Measurements from ENCODE around the gene SNX1. TPM values are rescaled to one million over a fixed set of nuclear protein-coding genes. Genes with fewer than 3 reads are reported as not detected.
"Not testable (repeated sequence)": the region's sequence is repeated elsewhere in the genome, so short reads cannot be mapped to it uniquely, and the experiment has no call there.

Gene SNX1
- polyA plus RNA-seq, 4 donors = 56.5 to 95.7 (median 75.0) TPM

DNA sequence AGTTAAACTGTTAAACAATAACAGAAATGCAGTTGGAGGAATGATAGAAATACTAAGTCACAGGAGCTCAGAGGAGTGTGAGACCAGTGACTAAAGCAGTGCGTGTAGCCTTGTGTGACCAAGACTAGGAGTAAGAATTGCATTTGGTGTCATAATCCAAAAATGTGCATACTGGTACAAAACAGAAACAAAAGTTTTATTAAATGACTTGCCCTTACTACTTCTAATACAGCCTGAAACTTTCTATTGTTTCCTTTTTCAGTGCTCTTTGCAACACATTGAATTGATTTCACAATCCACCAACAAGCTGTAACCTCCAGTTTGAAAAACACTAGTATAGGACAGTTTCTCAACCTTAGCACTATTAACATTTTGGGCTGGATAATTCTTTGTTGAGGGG, 17.1 kb downstream of the SNX1 start:
- Histone ChIP-seq H3K4me3 (ENCODE audit: low read depth in 1 of 3, low read length in 3 of 3) (no peak overlapping the region), H3K4me1 (ENCODE audit: control insufficient read depth in 3 of 3, insufficient read depth in 2 of 3, low read depth in 1 of 3, low read length in 2 of 3) (peaks cover 0 to 31% (median 1%) of the 10 kb centered on the region in 3 donors), H3K36me3 (ENCODE audit: control insufficient read depth in 3 of 3, insufficient read depth in 2 of 3, low read depth in 1 of 3, low read length in 3 of 3) (peaks cover 0 to 25% (median 22%) of the 10 kb centered on the region in 3 donors), H3K27me3 (ENCODE audit: control insufficient read depth in 3 of 3, insufficient read depth in 3 of 3, low read length in 3 of 3) (no peaks in the 10 kb centered on the region), H3K27ac (ENCODE audit: low read depth in 1 of 3, low read length in 2 of 3) (peak overlapping the region in 1 of 3 donors; percentile 66), H3K9me3 (ENCODE audit: control insufficient read depth in 2 of 2, insufficient read depth in 1 of 2, low read depth in 1 of 2, low read length in 1 of 2) (no peaks in the 10 kb centered on the region)
- WGBS, 3 donors = 76 to 96% (median 86%) methylated on average over 1 of the region's 1 CpG
- FAIRE-seq (no peak), DNase-seq (no peak)

DNA sequence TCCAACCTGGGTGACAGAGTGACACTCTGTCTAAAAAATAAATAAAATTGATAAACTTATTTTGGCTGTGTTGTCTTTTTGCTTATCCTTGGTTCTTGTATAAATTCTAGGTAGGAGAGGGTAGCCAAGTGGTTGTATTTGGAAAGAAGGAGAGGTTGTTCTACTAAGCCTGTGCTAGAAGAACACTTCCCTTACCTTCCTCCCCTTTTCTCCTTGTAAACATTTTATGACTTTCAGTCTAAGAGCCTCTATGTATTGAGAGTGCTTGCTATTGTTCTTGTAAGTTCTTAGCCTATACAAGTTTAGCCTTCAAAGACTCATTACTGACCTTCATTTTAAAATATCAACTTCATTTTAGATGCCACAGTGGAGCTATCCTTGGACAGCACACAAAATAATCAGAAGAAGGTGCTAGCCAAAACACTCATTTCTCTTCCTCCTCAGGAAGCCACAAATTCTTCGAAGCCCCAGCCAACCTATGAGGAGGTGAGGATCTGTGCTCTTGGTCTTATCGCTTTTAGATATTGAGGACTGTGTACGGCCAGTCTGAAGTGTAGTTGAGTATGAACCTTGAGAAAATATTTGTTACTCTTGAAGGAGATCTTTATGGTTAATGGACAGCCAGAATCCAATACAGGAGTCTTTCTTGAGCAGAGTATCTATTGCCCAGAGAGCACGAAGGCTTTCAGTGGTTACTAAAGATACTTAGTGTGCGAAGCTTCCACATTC, 22.1 kb downstream of the SNX1 start:
- H3K27ac ChIP-seq (ENCODE audit: low read depth in 1 of 3, low read length in 2 of 3) = peak overlapping the region in 1 of 3 donors; percentile 61
- H3K27me3 ChIP-seq (ENCODE audit: control insufficient read depth in 3 of 3, insufficient read depth in 3 of 3, low read length in 3 of 3) = no peaks in the 10 kb centered on the region
- peaks cover 0 to 44% (median 42%) of the 10 kb centered on the region in 3 donors for H3K36me3 ChIP-seq (ENCODE audit: control insufficient read depth in 3 of 3, insufficient read depth in 2 of 3, low read depth in 1 of 3, low read length in 3 of 3)
- FAIRE-seq (no peak), DNase-seq (peak in 1 of 2 donors; percentile 31)
- no peaks in the 10 kb centered on the region for H3K9me3 ChIP-seq (ENCODE audit: control insufficient read depth in 2 of 2, insufficient read depth in 1 of 2, low read depth in 1 of 2, low read length in 1 of 2)
- H3K4me3 ChIP-seq (ENCODE audit: low read depth in 1 of 3, low read length in 3 of 3) = no peak overlapping the region
- 90 to 93% (median 92%) methylated on average over 5 of the region's 5 CpGs for WGBS, 3 donors
- peaks cover 0 to 19% (median 0%) of the 10 kb centered on the region in 3 donors for H3K4me1 ChIP-seq (ENCODE audit: control insufficient read depth in 3 of 3, insufficient read depth in 2 of 3, low read depth in 1 of 3, low read length in 2 of 3)

DNA sequence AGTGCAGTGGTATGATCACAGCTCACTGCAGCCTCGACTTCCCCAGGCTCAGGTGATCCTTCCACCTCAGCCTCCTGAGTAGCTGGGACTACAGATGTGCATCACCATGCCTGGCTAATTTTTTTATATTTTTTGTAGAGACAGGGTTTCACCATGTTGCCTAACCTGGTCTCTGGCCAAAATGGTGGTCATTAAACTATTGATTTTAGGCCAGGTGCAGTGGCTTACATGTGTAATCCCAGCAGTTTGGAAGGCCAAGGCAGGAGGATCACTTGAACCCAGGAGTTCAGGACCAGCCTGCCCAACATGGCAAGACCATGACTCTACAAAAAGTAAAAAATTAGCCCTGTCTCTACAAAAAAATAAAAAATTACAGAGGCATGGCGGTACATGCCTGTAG, 24.5 kb downstream of the SNX1 start:
- H3K27ac ChIP-seq (ENCODE audit: low read depth in 1 of 3, low read length in 2 of 3); H3K4me3 ChIP-seq (ENCODE audit: low read depth in 1 of 3, low read length in 3 of 3); H3K27me3 ChIP-seq (ENCODE audit: control insufficient read depth in 3 of 3, insufficient read depth in 3 of 3, low read length in 3 of 3); DNase-seq; H3K9me3 ChIP-seq (ENCODE audit: control insufficient read depth in 2 of 2, insufficient read depth in 1 of 2, low read depth in 1 of 2, low read length in 1 of 2); FAIRE-seq: not testable (repeated sequence)
- peaks cover 0 to 15% (median 0%) of the 10 kb centered on the region in 3 donors for H3K4me1 ChIP-seq (ENCODE audit: control insufficient read depth in 3 of 3, insufficient read depth in 2 of 3, low read depth in 1 of 3, low read length in 2 of 3)
- peaks cover 0 to 40% (median 36%) of the 10 kb centered on the region in 3 donors for H3K36me3 ChIP-seq (ENCODE audit: control insufficient read depth in 3 of 3, insufficient read depth in 2 of 3, low read depth in 1 of 3, low read length in 3 of 3)
- 95 to 100% (median 96%) methylated on average over 2 of the region's 2 CpGs for WGBS, 3 donors

DNA sequence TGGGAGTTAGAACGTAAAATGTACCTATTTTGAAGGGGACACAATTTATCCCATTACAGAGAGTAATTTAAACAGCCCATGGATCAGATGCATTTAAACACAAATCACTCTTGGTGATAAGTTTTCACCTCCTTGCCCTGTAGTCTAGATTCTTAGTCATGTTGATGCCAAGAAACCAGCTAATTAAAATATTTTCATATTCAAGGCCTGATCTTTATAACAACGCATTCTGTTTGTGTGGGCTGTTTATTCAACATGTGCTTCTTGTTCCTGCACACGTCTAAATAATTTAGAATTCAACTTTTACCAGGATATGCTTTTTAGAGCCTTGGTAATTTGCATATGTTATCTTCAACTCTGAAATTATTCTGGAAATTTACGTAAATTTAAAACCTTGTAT, 25.8 kb downstream of the SNX1 start:
- H3K36me3 ChIP-seq (ENCODE audit: control insufficient read depth in 3 of 3, insufficient read depth in 2 of 3, low read depth in 1 of 3, low read length in 3 of 3) = peaks cover 0 to 39% (median 37%) of the 10 kb centered on the region in 3 donors
- WGBS, 3 donors = 86 to 93% (median 90%) methylated on average over 4 of the region's 4 CpGs
- DNase-seq = no peak
- H3K27me3 ChIP-seq (ENCODE audit: control insufficient read depth in 3 of 3, insufficient read depth in 3 of 3, low read length in 3 of 3) = no peaks in the 10 kb centered on the region
- no peak overlapping the region for H3K27ac ChIP-seq (ENCODE audit: low read depth in 1 of 3, low read length in 2 of 3)
- H3K4me1 ChIP-seq (ENCODE audit: control insufficient read depth in 3 of 3, insufficient read depth in 2 of 3, low read depth in 1 of 3, low read length in 2 of 3) = peaks cover 0 to 15% (median 0%) of the 10 kb centered on the region in 3 donors
- FAIRE-seq = no peak
- no peaks in the 10 kb centered on the region for H3K9me3 ChIP-seq (ENCODE audit: control insufficient read depth in 2 of 2, insufficient read depth in 1 of 2, low read depth in 1 of 2, low read length in 1 of 2)
- no peak overlapping the region for H3K4me3 ChIP-seq (ENCODE audit: low read depth in 1 of 3, low read length in 3 of 3)

DNA sequence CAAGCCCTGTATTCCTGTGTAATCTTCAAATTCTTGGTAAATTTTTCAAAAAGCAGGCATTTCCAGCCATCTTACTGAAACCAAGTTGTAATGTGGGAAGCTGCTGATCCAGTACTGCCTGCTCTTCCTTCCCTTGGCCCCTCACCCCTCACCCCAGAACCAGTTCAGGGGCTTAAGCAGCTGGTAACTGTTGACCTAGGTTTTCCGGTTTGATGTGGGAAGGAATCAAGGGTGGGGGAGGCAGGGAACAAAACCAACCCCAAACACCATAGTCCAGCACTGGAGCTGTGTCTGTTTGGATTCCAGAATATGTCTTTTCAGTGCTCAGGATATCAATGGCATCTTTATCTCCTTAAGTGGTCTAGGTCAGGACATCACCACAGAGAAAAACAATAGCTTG, 26.7 kb downstream of the SNX1 start:
- Histone ChIP-seq H3K36me3 (ENCODE audit: control insufficient read depth in 3 of 3, insufficient read depth in 2 of 3, low read depth in 1 of 3, low read length in 3 of 3) (peaks cover 0 to 43% (median 35%) of the 10 kb centered on the region in 3 donors), H3K4me1 (ENCODE audit: control insufficient read depth in 3 of 3, insufficient read depth in 2 of 3, low read depth in 1 of 3, low read length in 2 of 3) (peaks cover 0 to 14% (median 0%) of the 10 kb centered on the region in 3 donors), H3K27me3 (ENCODE audit: control insufficient read depth in 3 of 3, insufficient read depth in 3 of 3, low read length in 3 of 3) (no peaks in the 10 kb centered on the region), H3K27ac (ENCODE audit: low read depth in 1 of 3, low read length in 2 of 3) (no peak overlapping the region), H3K4me3 (ENCODE audit: low read depth in 1 of 3, low read length in 3 of 3) (no peak overlapping the region), H3K9me3 (ENCODE audit: control insufficient read depth in 2 of 2, insufficient read depth in 1 of 2, low read depth in 1 of 2, low read length in 1 of 2) (no peaks in the 10 kb centered on the region)
- DNase-seq (no peak), FAIRE-seq (no peak)
- 80 to 96% (median 93%) methylated on average over 1 of the region's 1 CpG for WGBS, 3 donors

DNA sequence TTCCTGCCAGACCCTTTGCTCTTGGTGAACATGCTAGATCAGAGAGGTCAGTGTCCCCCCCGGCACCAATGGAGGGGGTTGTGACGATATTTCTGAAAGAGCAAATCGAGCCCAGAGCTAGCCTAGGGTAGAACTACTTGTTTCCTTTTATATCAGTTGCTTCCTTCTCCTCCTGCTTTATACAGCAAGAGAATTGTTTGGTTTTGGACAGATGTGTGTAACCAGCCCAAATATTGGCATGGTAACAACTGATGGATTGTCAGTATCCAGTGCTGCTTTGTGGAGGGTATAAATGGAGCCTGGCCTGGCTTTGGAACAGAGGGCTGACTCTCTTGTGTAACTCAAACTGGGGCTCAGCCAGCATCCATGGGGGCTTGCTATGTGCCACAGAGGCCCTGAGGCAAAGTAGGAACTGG, 27.2 kb downstream of the SNX1 start:
- 90 to 93% (median 93%) methylated on average over 3 of the region's 3 CpGs for WGBS, 3 donors
- H3K4me3 ChIP-seq (ENCODE audit: low read depth in 1 of 3, low read length in 3 of 3) = no peak overlapping the region
- FAIRE-seq (no peak), DNase-seq (no peak)
- no peaks in the 10 kb centered on the region for H3K9me3 ChIP-seq (ENCODE audit: control insufficient read depth in 2 of 2, insufficient read depth in 1 of 2, low read depth in 1 of 2, low read length in 1 of 2)
- no peaks in the 10 kb centered on the region for H3K27me3 ChIP-seq (ENCODE audit: control insufficient read depth in 3 of 3, insufficient read depth in 3 of 3, low read length in 3 of 3)
- H3K27ac ChIP-seq (ENCODE audit: low read depth in 1 of 3, low read length in 2 of 3) = no peak overlapping the region
- peaks cover 3 to 43% (median 33%) of the 10 kb centered on the region in 3 donors for H3K36me3 ChIP-seq (ENCODE audit: control insufficient read depth in 3 of 3, insufficient read depth in 2 of 3, low read depth in 1 of 3, low read length in 3 of 3)
- peaks cover 0 to 9% (median 0%) of the 10 kb centered on the region in 3 donors for H3K4me1 ChIP-seq (ENCODE audit: control insufficient read depth in 3 of 3, insufficient read depth in 2 of 3, low read depth in 1 of 3, low read length in 2 of 3)

GRCh38 chr15:64125978-64126377, 30.2 kb downstream of the SNX1 start:
- H3K9me3 ChIP-seq (ENCODE audit: control insufficient read depth in 2 of 2, insufficient read depth in 1 of 2, low read depth in 1 of 2, low read length in 1 of 2) = no peaks in the 10 kb centered on the region
- FAIRE-seq = no peak
- peaks cover 9 to 39% (median 37%) of the 10 kb centered on the region in 3 donors for H3K36me3 ChIP-seq (ENCODE audit: control insufficient read depth in 3 of 3, insufficient read depth in 2 of 3, low read depth in 1 of 3, low read length in 3 of 3)
- DNase-seq = no peak
- H3K27ac ChIP-seq (ENCODE audit: low read depth in 1 of 3, low read length in 2 of 3) = no peak overlapping the region
- H3K27me3 ChIP-seq (ENCODE audit: control insufficient read depth in 3 of 3, insufficient read depth in 3 of 3, low read length in 3 of 3) = no peaks in the 10 kb centered on the region
- 84 to 88% (median 87%) methylated on average over 3 of the region's 3 CpGs for WGBS, 3 donors
- H3K4me3 ChIP-seq (ENCODE audit: low read depth in 1 of 3, low read length in 3 of 3) = no peak overlapping the region
- no peaks in the 10 kb centered on the region for H3K4me1 ChIP-seq (ENCODE audit: control insufficient read depth in 3 of 3, insufficient read depth in 2 of 3, low read depth in 1 of 3, low read length in 2 of 3)

GRCh38 chr15:64127521-64128270, 31.9 kb downstream of the SNX1 start:
- FAIRE-seq (no peak), DNase-seq (no peak)
- 88 to 92% (median 89%) methylated on average over 6 of the region's 6 CpGs for WGBS, 3 donors
- H3K9me3 ChIP-seq (ENCODE audit: control insufficient read depth in 2 of 2, insufficient read depth in 1 of 2, low read depth in 1 of 2, low read length in 1 of 2) = no peaks in the 10 kb centered on the region
- H3K4me1 ChIP-seq (ENCODE audit: control insufficient read depth in 3 of 3, insufficient read depth in 2 of 3, low read depth in 1 of 3, low read length in 2 of 3) = no peaks in the 10 kb centered on the region
- no peak overlapping the region for H3K4me3 ChIP-seq (ENCODE audit: low read depth in 1 of 3, low read length in 3 of 3)
- H3K36me3 ChIP-seq (ENCODE audit: control insufficient read depth in 3 of 3, insufficient read depth in 2 of 3, low read depth in 1 of 3, low read length in 3 of 3) = peaks cover 19 to 45% (median 44%) of the 10 kb centered on the region in 3 donors
- H3K27ac ChIP-seq (ENCODE audit: low read depth in 1 of 3, low read length in 2 of 3) = no peak overlapping the region
- H3K27me3 ChIP-seq (ENCODE audit: control insufficient read depth in 3 of 3, insufficient read depth in 3 of 3, low read length in 3 of 3) = no peaks in the 10 kb centered on the region
